ENCODE data around the gene PECR. TPM values are rescaled to one million over a fixed set of nuclear protein-coding genes. Genes with fewer than 3 reads are reported as not detected.
"Not testable (repeated sequence)": the region's sequence is repeated elsewhere in the genome, so short reads cannot be mapped to it uniquely, and the experiment has no call there.

Gene PECR
- total and polyA plus RNA-seq, 7 experiments from 2014 or later = 15.7 to 34.4 (median 23.4) TPM

- Histone ChIP-seq H3K27ac (ENCODE audit: low read depth, low read length) (no peak overlapping the region), H3K4me3 (ENCODE audit: low read length) (no peak overlapping the region), H3K36me3 (ENCODE audit: control insufficient read depth in 2 of 3, insufficient read depth in 3 of 3, low read length in 3 of 3) (no peaks in the 10 kb centered on the region), H3K27me3 (ENCODE audit: control insufficient read depth in 2 of 2, insufficient read depth in 2 of 2, low read length in 2 of 2) (no peaks in the 10 kb centered on the region), H3K9me3 (ENCODE audit: control insufficient read depth in 2 of 3, low read length in 3 of 3) (no peaks in the 10 kb centered on the region), H3K4me1 (ENCODE audit: control insufficient read depth in 2 of 2, insufficient read depth in 2 of 2, low read length in 2 of 2) (peaks cover 5 to 25% of the 10 kb centered on the region in 2 donors)
- peaks cover 0 to 6% (median 5%) of the 10 kb centered on the region in 5 donors for H3K36me3 Mint-ChIP-seq
- intact Hi-C loops (cut with micrococcal nuclease) = no loop called here
- ATAC-seq (no peak), DNase-seq (no peak)
- H3K4me3 Mint-ChIP-seq = no peak overlapping the region
- peaks cover 29 to 51% (median 47%) of the 10 kb centered on the region in 7 donors for H3K4me1 Mint-ChIP-seq
- no peaks in the 10 kb centered on the region for H3K9me3 Mint-ChIP-seq
- ChIA-PET CTCF (no interaction called here), POLR2A (no interaction called here)
- peak overlapping the region in 5 of 9 donors; percentile 14 to 73 (median 27) for H3K27ac Mint-ChIP-seq
- no peaks in the 10 kb centered on the region for H3K27me3 Mint-ChIP-seq
Measured at GRCh38 chr2:216002101-216002678, 79.4 kb downstream of the PECR start.

- ChIA-PET POLR2A (no interaction called here), CTCF (no interaction called here)
- peaks cover 0 to 9% (median 5%) of the 10 kb centered on the region in 5 donors for H3K36me3 Mint-ChIP-seq
- peaks cover 24 to 47% (median 41%) of the 10 kb centered on the region in 7 donors for H3K4me1 Mint-ChIP-seq
- Histone ChIP-seq H3K4me3 (ENCODE audit: low read length) (no peak overlapping the region), H3K27me3 (ENCODE audit: control insufficient read depth in 2 of 2, insufficient read depth in 2 of 2, low read length in 2 of 2) (no peaks in the 10 kb centered on the region), H3K4me1 (ENCODE audit: control insufficient read depth in 2 of 2, insufficient read depth in 2 of 2, low read length in 2 of 2) (peaks cover 0 to 18% of the 10 kb centered on the region in 2 donors), H3K27ac (ENCODE audit: low read depth, low read length) (no peak overlapping the region), H3K9me3 (ENCODE audit: control insufficient read depth in 2 of 3, low read length in 3 of 3) (no peaks in the 10 kb centered on the region), H3K36me3 (ENCODE audit: control insufficient read depth in 2 of 3, insufficient read depth in 3 of 3, low read length in 3 of 3) (no peaks in the 10 kb centered on the region)
- H3K9me3 Mint-ChIP-seq = no peaks in the 10 kb centered on the region
- intact Hi-C loops (cut with micrococcal nuclease) = no loop called here
- no peak for ATAC-seq
- no peak for DNase-seq
- no peaks in the 10 kb centered on the region for H3K27me3 Mint-ChIP-seq
- H3K4me3 Mint-ChIP-seq = no peak overlapping the region
- peak overlapping the region in 2 of 9 donors; percentile 25 to 29 for H3K27ac Mint-ChIP-seq
Measured at GRCh38 chr2:216001216-216002100, 80.2 kb downstream of the PECR start.

- H3K36me3 ChIP-seq (ENCODE audit: control insufficient read depth in 2 of 3, insufficient read depth in 3 of 3, low read length in 3 of 3) = peaks cover 0 to 12% (median 0%) of the 10 kb centered on the region in 3 experiments
- ATAC-seq (no peak), DNase-seq (no peak)
- intact Hi-C loops (cut with micrococcal nuclease) = no loop called here
- Mint-ChIP-seq H3K27ac (no peak overlapping the region), H3K9me3 (peaks cover 0 to 4% (median 0%) of the 10 kb centered on the region in 11 donors), H3K4me1 (peaks cover 13 to 26% (median 21%) of the 10 kb centered on the region in 7 donors), H3K27me3 (no peaks in the 10 kb centered on the region), H3K4me3 (no peak overlapping the region), H3K36me3 (peaks cover 11 to 33% (median 26%) of the 10 kb centered on the region in 5 donors)
- POLR2A ChIA-PET = interaction anchor here (0.8 kb wide), 1 partner anchor 20 kb away, joined by 3 read pairs; no protein-coding TSS in a partner anchor
- no peak overlapping the region for H3K4me3 ChIP-seq (ENCODE audit: low read length)
- H3K4me1 ChIP-seq (ENCODE audit: control insufficient read depth in 2 of 2, insufficient read depth in 2 of 2, low read length in 2 of 2) = peaks cover 0 to 16% of the 10 kb centered on the region in 2 donors
- CTCF ChIA-PET = interaction anchor here (1.0 kb wide), 1 partner anchor 17 kb away, joined by 3 read pairs; no protein-coding TSS in a partner anchor
- no peaks in the 10 kb centered on the region for H3K9me3 ChIP-seq (ENCODE audit: control insufficient read depth in 2 of 3, low read length in 3 of 3)
- no peak overlapping the region for H3K27ac ChIP-seq (ENCODE audit: low read depth, low read length)
- no peaks in the 10 kb centered on the region for H3K27me3 ChIP-seq (ENCODE audit: control insufficient read depth in 2 of 2, insufficient read depth in 2 of 2, low read length in 2 of 2)
Measured at GRCh38 chr2:215998636-215999035, 83.0 kb downstream of the PECR start.

- peaks cover 25 to 47% (median 40%) of the 10 kb centered on the region in 5 donors for H3K36me3 Mint-ChIP-seq
- H3K9me3 Mint-ChIP-seq = peaks cover 0 to 9% (median 4%) of the 10 kb centered on the region in 11 donors
- peaks cover 5 to 12% (median 8%) of the 10 kb centered on the region in 7 donors for H3K4me1 Mint-ChIP-seq
- CTCF ChIA-PET = no interaction called here
- Histone ChIP-seq H3K27me3 (ENCODE audit: control insufficient read depth in 2 of 2, insufficient read depth in 2 of 2, low read length in 2 of 2) (no peaks in the 10 kb centered on the region), H3K4me1 (ENCODE audit: control insufficient read depth in 2 of 2, insufficient read depth in 2 of 2, low read length in 2 of 2) (peaks cover 0 to 16% of the 10 kb centered on the region in 2 donors), H3K36me3 (ENCODE audit: control insufficient read depth in 2 of 3, insufficient read depth in 3 of 3, low read length in 3 of 3) (peaks cover 0 to 12% (median 0%) of the 10 kb centered on the region in 3 experiments), H3K27ac (ENCODE audit: low read depth, low read length) (no peak overlapping the region), H3K4me3 (ENCODE audit: low read length) (no peak overlapping the region), H3K9me3 (ENCODE audit: control insufficient read depth in 2 of 3, low read length in 3 of 3) (no peaks in the 10 kb centered on the region)
- no peaks in the 10 kb centered on the region for H3K27me3 Mint-ChIP-seq
- intact Hi-C loops (cut with micrococcal nuclease) = no loop called here
- peak overlapping the region in 4 of 10 donors; percentile 26 to 62 (median 40) for H3K4me3 Mint-ChIP-seq
- DNase-seq (no peak), ATAC-seq (no peak)
- H3K27ac Mint-ChIP-seq = peak overlapping the region in 6 of 9 donors; percentile 3 to 87 (median 45)
- POLR2A ChIA-PET = no interaction called here
Measured at GRCh38 chr2:215997219-215997618, 84.4 kb downstream of the PECR start.

- intact Hi-C loops (cut with micrococcal nuclease) = no loop called here
- CTCF ChIA-PET = no interaction called here
- ATAC-seq = no peak
- Histone ChIP-seq H3K27ac (ENCODE audit: low read depth, low read length) (no peak overlapping the region), H3K4me1 (ENCODE audit: control insufficient read depth in 2 of 2, insufficient read depth in 2 of 2, low read length in 2 of 2) (peaks cover 0 to 16% of the 10 kb centered on the region in 2 donors), H3K9me3 (ENCODE audit: control insufficient read depth in 2 of 3, low read length in 3 of 3) (no peaks in the 10 kb centered on the region), H3K4me3 (ENCODE audit: low read length) (no peak overlapping the region), H3K27me3 (ENCODE audit: control insufficient read depth in 2 of 2, insufficient read depth in 2 of 2, low read length in 2 of 2) (no peaks in the 10 kb centered on the region), H3K36me3 (ENCODE audit: control insufficient read depth in 2 of 3, insufficient read depth in 3 of 3, low read length in 3 of 3) (peaks cover 0 to 12% (median 0%) of the 10 kb centered on the region in 3 experiments)
- H3K4me1 Mint-ChIP-seq = peaks cover 4 to 11% (median 7%) of the 10 kb centered on the region in 7 donors
- no peak for DNase-seq
- no peak overlapping the region for H3K27ac Mint-ChIP-seq
- H3K27me3 Mint-ChIP-seq = no peaks in the 10 kb centered on the region
- H3K36me3 Mint-ChIP-seq = peaks cover 41 to 70% (median 63%) of the 10 kb centered on the region in 5 donors
- H3K4me3 Mint-ChIP-seq = no peak overlapping the region
- POLR2A ChIA-PET = no interaction called here
- H3K9me3 Mint-ChIP-seq = peaks cover 8 to 28% (median 16%) of the 10 kb centered on the region in 11 donors
Measured at GRCh38 chr2:215994911-215995310, 86.7 kb downstream of the PECR start.

- H3K27me3 ChIP-seq (ENCODE audit: control insufficient read depth in 2 of 2, insufficient read depth in 2 of 2, low read length in 2 of 2) = not testable (repeated sequence)
Measured at GRCh38 chr2:215988556-215989207, 92.9 kb downstream of the PECR start.

More at GRCh38 chr2:215988556-215989207, 92.9 kb downstream of the PECR start:
- H3K4me1 Mint-ChIP-seq; ATAC-seq; intact Hi-C loops (cut with micrococcal nuclease); H3K36me3 ChIP-seq (ENCODE audit: control insufficient read depth in 2 of 3, insufficient read depth in 3 of 3, low read length in 3 of 3); CTCF ChIA-PET; H3K4me3 Mint-ChIP-seq; H3K4me1 ChIP-seq (ENCODE audit: control insufficient read depth in 2 of 2, insufficient read depth in 2 of 2, low read length in 2 of 2); POLR2A ChIA-PET; H3K27ac Mint-ChIP-seq; H3K9me3 ChIP-seq (ENCODE audit: control insufficient read depth in 2 of 3, low read length in 3 of 3); H3K4me3 ChIP-seq (ENCODE audit: low read length); H3K27ac ChIP-seq (ENCODE audit: low read depth, low read length); H3K27me3 Mint-ChIP-seq; DNase-seq: not testable (repeated sequence)
- H3K36me3 Mint-ChIP-seq = peaks cover 59 to 84% (median 77%) of the 10 kb centered on the region in 5 donors
- peaks cover 13 to 54% (median 26%) of the 10 kb centered on the region in 11 donors for H3K9me3 Mint-ChIP-seq

All from naive thymus-derived CD4-positive, alpha-beta T cell (primary cell).